IMR-90 (cell line): ENCODE measurements around the gene ALG8. TPM values are rescaled to one million over a fixed set of nuclear protein-coding genes. Genes with fewer than 3 reads are reported as not detected.

Source experiments
- ATAC-seq: fragments of 200-7000 bp; cut with Tn5 transposase; 2 replicates; pipeline ENCODE4 v1.9.1; 2020; ENCODE audit warnings: low read depth, mild to moderate bottlenecking, moderate library complexity
- BruUV-seq: library from RNA; stranded (reverse); fragments of 400-500 nt; replicated peaks from 2 replicates; lab custom pipeline; 2021; lab: Mats Ljungman, UMichigan
- CTCF ChIA-PET: fragments of 300-600 bp; formaldehyde crosslinking; extraction: SDS; loops from one replicate; lab custom pipeline; 2021; ENCODE audit warnings: antibody characterized with exemption; lab: Yijun Ruan, JAX
- POLR2A ChIA-PET: fragments of 300-600 bp; sonication (Branson Sonifier 250); formaldehyde crosslinking; loops from one replicate; lab custom pipeline; 2022; ENCODE audit warnings: antibody characterized with exemption; ENCODE audit not compliant: unreplicated experiment; lab: Charles Lee
- DNase-seq: peaks from one replicate; pipeline ENCODE4 v3.0.0; 2013
- H2AFZ ChIP-seq: replicated peaks from 2 replicates; pipeline ENCODE3; 2013; ENCODE audit warnings: low read length, mild to moderate bottlenecking; ENCODE audit not compliant: poor library complexity
- H2AK5ac ChIP-seq: 2 replicates; pipeline ENCODE4 v1.6.1; 2013; ENCODE audit warnings: low read depth, low read length, inconsistent platforms
- H2AK9ac ChIP-seq: replicated peaks from 2 replicates; pipeline ENCODE3; 2013; ENCODE audit warnings: mild to moderate bottlenecking, low read depth, low read length, moderate library complexity; ENCODE audit not compliant: poor library complexity
- H2BK120ac ChIP-seq: 2 replicates; pipeline ENCODE4 v1.6.1; 2013; ENCODE audit warnings: low read depth, low read length, inconsistent platforms
- H2BK15ac ChIP-seq: 3 replicates; pipeline ENCODE4 v1.6.1; 2013; ENCODE audit warnings: low read depth, low read length, inconsistent platforms
- H2BK20ac ChIP-seq: 2 replicates; pipeline ENCODE4 v1.6.1; 2013; ENCODE audit warnings: low read depth, mild to moderate bottlenecking, inconsistent platforms, low read length, moderate library complexity
- H2BK5ac ChIP-seq: 2 replicates; pipeline ENCODE4 v1.6.1; 2013; ENCODE audit warnings: mild to moderate bottlenecking, low read depth, low read length, inconsistent platforms; ENCODE audit not compliant: poor library complexity, severe bottlenecking
- H3K14ac ChIP-seq: replicated peaks from 2 replicates; pipeline ENCODE4 v1.6.1; 2013; ENCODE audit warnings: low read depth, low read length, inconsistent platforms
- H3K18ac ChIP-seq: 2 replicates; pipeline ENCODE4 v1.6.1; 2013; ENCODE audit warnings: low read depth, low read length, control low read depth
- H3K23ac ChIP-seq: 2 replicates; pipeline ENCODE4 v1.6.1; 2013; ENCODE audit warnings: low read depth, low read length, inconsistent platforms
- H3K27ac ChIP-seq: 2 replicates; pipeline ENCODE4 v1.5.1; 2013; ENCODE audit warnings: mild to moderate bottlenecking, control low read depth, low read length; ENCODE audit not compliant: insufficient read depth
- H3K27me3 ChIP-seq: 2 replicates; pipeline ENCODE4 v1.6.1; 2013; ENCODE audit warnings: low read length; ENCODE audit not compliant: control insufficient read depth, insufficient read depth
- H3K36me3 ChIP-seq: 2 replicates; pipeline ENCODE4 v1.6.1; 2013; ENCODE audit warnings: low read length, mixed read lengths; ENCODE audit not compliant: control insufficient read depth, insufficient read depth
- H3K4ac ChIP-seq: 2 replicates; pipeline ENCODE4 v1.6.1; 2013; ENCODE audit warnings: low read depth, low read length, inconsistent platforms
- H3K4me1 ChIP-seq: 2 replicates; pipeline ENCODE4 v1.6.1; 2013; ENCODE audit warnings: low read length, mixed read lengths; ENCODE audit not compliant: control insufficient read depth, insufficient read depth
- H3K4me2 ChIP-seq: 2 replicates; pipeline ENCODE4 v1.6.1; 2013; ENCODE audit warnings: low read depth, mild to moderate bottlenecking, control low read depth, low read length, moderate library complexity
- H3K4me3 ChIP-seq: 2 replicates; pipeline ENCODE4 v1.5.1; 2013; ENCODE audit warnings: low read depth, mild to moderate bottlenecking, control low read depth, low read length, moderate library complexity; ENCODE audit not compliant: insufficient read depth
- H3K56ac ChIP-seq: 2 replicates; pipeline ENCODE4 v1.6.1; 2013; ENCODE audit warnings: low read length, inconsistent platforms; ENCODE audit not compliant: insufficient read depth; ENCODE audit errors: extremely low read depth
- H3K79me1 ChIP-seq, 2 experiments: 2 replicates each; pipeline ENCODE4 v1.6.1; 2013; ENCODE audit warnings: low read length in 2 of 2, inconsistent platforms in 1 of 2, low read depth in 1 of 2
- H3K9ac ChIP-seq: 2 replicates; pipeline ENCODE4 v1.6.1; 2013; ENCODE audit warnings: low read depth, low read length, control low read depth
- H3K9me1 ChIP-seq: 2 replicates; pipeline ENCODE4 v1.6.1; 2013; ENCODE audit warnings: low read length, inconsistent platforms; ENCODE audit not compliant: insufficient read depth
- H3K9me3 ChIP-seq: 2 replicates; pipeline ENCODE4 v1.6.1; 2013; ENCODE audit warnings: low read length; ENCODE audit not compliant: control insufficient read depth, insufficient read depth
- H4K20me1 ChIP-seq: 2 replicates; pipeline ENCODE4 v1.6.1; 2013; ENCODE audit warnings: low read length, inconsistent platforms; ENCODE audit not compliant: insufficient read depth
- H4K5ac ChIP-seq: 2 replicates; pipeline ENCODE4 v1.6.1; 2013; ENCODE audit warnings: mild to moderate bottlenecking, low read depth, low read length, control low read depth
- H4K8ac ChIP-seq, 2 experiments: 2 replicates each; pipeline ENCODE4 v1.6.1; 2013; ENCODE audit warnings: low read depth in 2 of 2, low read length in 2 of 2, control low read depth in 1 of 2, inconsistent platforms in 1 of 2
- H4K91ac ChIP-seq: 2 replicates; pipeline ENCODE4 v1.6.1; 2013; ENCODE audit warnings: low read depth, low read length, inconsistent platforms; ENCODE audit not compliant: insufficient read depth
- BHLHE40 ChIP-seq: fragments of 150-350 bp; IDR thresholded peaks from 2 replicates; pipeline ENCODE4 v1.6.1; 2016; ENCODE audit warnings: mild to moderate bottlenecking, low read depth, low read length
- CEBPB ChIP-seq: IDR thresholded peaks from 2 replicates; pipeline ENCODE4 v1.6.1; 2012; ENCODE audit warnings: low read depth, low read length, improper control_type of control experiment
- CHD1 ChIP-seq: IDR thresholded peaks from 2 replicates; pipeline ENCODE4 v1.6.1; 2012; ENCODE audit warnings: low read depth, low read length, improper control_type of control experiment
- CTCF ChIP-seq: conservative IDR thresholded peaks from 2 replicates; pipeline ENCODE4 v1.5.1; 2012; ENCODE audit warnings: mild to moderate bottlenecking, low read depth, low read length, improper control_type of control experiment
- ELK1 ChIP-seq: fragments of 150-350 bp; IDR thresholded peaks from 2 replicates; pipeline ENCODE4 v1.6.1; 2016; ENCODE audit warnings: low read depth, mild to moderate bottlenecking, low read length, moderate library complexity, borderline replicate concordance
- MAFK ChIP-seq: IDR thresholded peaks from 2 replicates; pipeline ENCODE4 v1.6.1; 2012; ENCODE audit warnings: low read depth, low read length, improper control_type of control experiment
- MAZ ChIP-seq: IDR thresholded peaks from 2 replicates; pipeline ENCODE4 v1.6.1; 2012; ENCODE audit warnings: low read depth, mild to moderate bottlenecking, low read length, improper control_type of control experiment, moderate library complexity, borderline replicate concordance
- MXI1 ChIP-seq: IDR thresholded peaks from 2 replicates; pipeline ENCODE4 v1.6.1; 2012; ENCODE audit warnings: low read depth, mild to moderate bottlenecking, low read length, moderate library complexity, borderline replicate concordance
- NFE2L2 ChIP-seq: fragments of 150-350 bp; IDR thresholded peaks from 2 replicates; pipeline ENCODE4 v1.6.1; 2016; ENCODE audit warnings: low read depth, mild to moderate bottlenecking, low read length
- POLR2A ChIP-seq: IDR thresholded peaks from 2 replicates; pipeline ENCODE4 v1.6.1; 2012; ENCODE audit warnings: mild to moderate bottlenecking, low read depth, low read length
- RAD21 ChIP-seq: IDR thresholded peaks from 2 replicates; pipeline ENCODE4 v1.6.1; 2012; ENCODE audit warnings: low read length, improper control_type of control experiment
- RCOR1 ChIP-seq: IDR thresholded peaks from 2 replicates; pipeline ENCODE4 v1.6.1; 2012; ENCODE audit warnings: mild to moderate bottlenecking, low read length, improper control_type of control experiment; ENCODE audit not compliant: insufficient replicate concordance
- SMC3 ChIP-seq: fragments of 150-350 bp; IDR thresholded peaks from 2 replicates; pipeline ENCODE4 v1.6.1; 2016; ENCODE audit warnings: low read depth, mild to moderate bottlenecking, antibody characterized with exemption, low read length, moderate library complexity
- USF2 ChIP-seq: fragments of 150-350 bp; IDR thresholded peaks from 2 replicates; pipeline ENCODE4 v1.6.1; 2017; ENCODE audit warnings: mild to moderate bottlenecking, antibody characterized with exemption, low read length, low read depth
- whole genome bisulfite sequencing, 2 experiments: methylation state at CpG; one replicate each; pipeline versions ENCODE4 v1.1.5 to v1.1.7; 2013; ENCODE audit warnings: missing lambda C conversion rate in 2 of 2; ENCODE audit not compliant: insufficient read length in 1 of 2; ENCODE audit errors: extremely low coverage in 2 of 2; 5-methylcytosine and 5-hydroxymethylcytosine counted together
- dilution Hi-C: fragments of 300-500 bp; cut with HindIII; formaldehyde crosslinking; loops from one replicate; pipeline ENCODE4 v1.14.3; 2018; ENCODE audit warnings: low sequenced_read_pairs; ENCODE audit not compliant: unreplicated experiment
- in situ Hi-C: fragments of 300-500 bp; cut with MboI; formaldehyde crosslinking; loops from 3 replicates; pipeline ENCODE4 v1.14.3; 2019; ENCODE audit warnings: low sequenced_read_pairs, inconsistent platforms, mixed read lengths
- intact Hi-C: fragments of 100-400 bp; cut with micrococcal nuclease; formaldehyde crosslinking; loops from 2 replicates; pipeline ENCODE4 v1.10.0; 2022
- polyA plus RNA-seq, 3 experiments: library from polyadenylated mRNA; depleted of rRNA; stranded (reverse); fragments of >200 nt; gene quantifications; 2 replicates each; pipeline ENCODE4 v1.2.3, GENCODE V29; 2012; ENCODE audit warnings: low replicate concordance in 1 of 3
- total RNA-seq: library from RNA; depleted of rRNA; stranded (reverse); fragments of >200 nt; gene quantifications from 2 replicates; pipeline ENCODE4 v1.2.3, GENCODE V29; 2012

The ALG8 gene
- total and polyA plus RNA-seq, 2 of the 4 experiments (the other 2 are of a cell fraction) = 27.8 to 31.8 TPM

GRCh38 chr11:78131956-78132355 lies 7.5 kb downstream of the ALG8 start:
- Histone ChIP-seq H2BK15ac (no peak overlapping the region), H3K23ac (no peak overlapping the region), H3K4me2 (no peak overlapping the region), H3K9me1 (peaks cover 3% of the 10 kb centered on the region; the same call in 1 of the 2 replicates), H2BK120ac (no peak overlapping the region), H3K4ac (no peak overlapping the region), H3K18ac (no peak overlapping the region), H2AK9ac (no peak overlapping the region), H2AK5ac (no peak overlapping the region), H3K9ac (no peak overlapping the region), H2BK20ac (no peak overlapping the region), H3K27me3 (no peaks in the 10 kb centered on the region), H2BK5ac (no peak overlapping the region), H3K27ac (no peak overlapping the region), H3K56ac (no peak overlapping the region), H3K36me3 (no peaks in the 10 kb centered on the region), H3K4me1 (no peaks in the 10 kb centered on the region; the same call in 1 of the 2 replicates), H3K4me3 (no peak overlapping the region), H3K9me3 (no peaks in the 10 kb centered on the region), H4K8ac (no peak overlapping the region), H4K91ac (no peak overlapping the region), H4K20me1 (no peaks in the 10 kb centered on the region), H3K79me1 (peaks cover 11 to 32% of the 10 kb centered on the region in 2 experiments), H2AFZ (no peak overlapping the region), H4K5ac (no peak overlapping the region), H3K14ac (no peak overlapping the region)
- CTCF ChIA-PET = interaction anchor here (0.7 kb wide), 1 partner anchor 42 kb away, joined by 5 read pairs; no protein-coding TSS in a partner anchor
- intact Hi-C loops = no loop called here
- TF ChIP-seq POLR2A (no peak), BHLHE40 (no peak), RCOR1 (no peak), CHD1 (no peak), MAZ (no peak), MAFK (no peak), SMC3 (no peak), CEBPB (no peak), ELK1 (no peak), MXI1 (no peak), NFE2L2 (no peak), USF2 (no peak), RAD21 (no peak), CTCF (no peak)
- ATAC-seq (peak; percentile 75), DNase-seq (peak; percentile 75)
- POLR2A ChIA-PET = no interaction called here
- 100% methylated on average over 1 of the region's 3 CpGs; no CpG with 5 or more reads in 1 of the 2 experiments for WGBS, 2 experiments
- BruUV-seq = no TSS peak
- in situ Hi-C loops = loop anchor here (10.0 kb wide), 1 partner anchor 283 kb away; the partner anchor contains the start of gene GAB2
- dilution Hi-C loops = no loop called here
